Measurements from ENCODE around the gene RAD51B. TPM values are rescaled to one million over a fixed set of nuclear protein-coding genes. Genes with fewer than 3 reads are reported as not detected.

The RAD51B gene
- total RNA-seq, 1 experiment from 2014 or later, result 29.9 TPM

DNA sequence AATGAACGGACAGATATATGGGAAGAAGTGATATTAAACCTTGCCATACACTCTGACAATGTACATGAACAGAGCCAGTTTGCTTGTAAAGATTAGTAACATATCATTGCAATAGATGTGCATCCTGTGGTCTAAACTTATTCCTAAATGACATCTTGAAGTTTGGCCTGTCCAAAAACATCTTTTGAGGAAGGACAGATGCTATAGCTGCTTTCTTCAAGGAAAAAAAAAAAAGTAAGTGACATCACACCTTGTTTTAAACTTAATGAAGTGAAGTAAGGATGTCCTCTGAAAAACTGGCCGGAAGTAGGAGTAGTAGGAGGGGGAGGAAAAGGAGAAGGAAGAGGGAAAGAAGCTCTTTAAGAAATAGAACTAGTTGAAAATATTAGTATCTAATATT, 132.8 kb downstream of the RAD51B start:
- CTCF ChIA-PET, result no interaction called here

DNA sequence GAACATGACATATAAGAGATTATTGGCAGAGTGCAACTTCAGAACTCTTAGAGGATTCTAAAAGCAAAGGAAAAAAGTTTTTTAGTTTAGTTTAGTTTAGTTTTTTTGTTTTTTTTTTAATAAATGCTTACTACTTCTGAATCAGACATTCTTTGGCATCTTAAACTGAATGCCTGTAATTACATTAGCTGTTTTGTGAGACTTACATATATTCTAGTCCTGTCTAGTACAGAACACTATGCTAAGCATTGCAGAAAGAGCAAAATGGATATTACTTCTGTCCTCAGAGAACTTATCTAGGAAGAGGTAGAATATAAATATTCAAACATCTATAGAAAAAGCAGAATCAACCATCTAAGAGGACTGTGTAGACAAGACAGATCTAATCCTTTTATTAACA, 133.2 kb downstream of the RAD51B start:
- no peak overlapping the region for H2AFZ ChIP-seq
- no TSS peak for BruUV-seq (replicated peaks)
- no peaks in the 10 kb centered on the region for H3K9me2 ChIP-seq (ENCODE audit: insufficient read depth)
- H3K36me3 ChIP-seq (ENCODE audit: low read depth), result no peaks in the 10 kb centered on the region
- H3K27me3 ChIP-seq (ENCODE audit: insufficient read depth, low read depth), result no peaks in the 10 kb centered on the region
- H3K4me2 ChIP-seq, result no peak overlapping the region
- TF ChIP-seq, protein P1, sequence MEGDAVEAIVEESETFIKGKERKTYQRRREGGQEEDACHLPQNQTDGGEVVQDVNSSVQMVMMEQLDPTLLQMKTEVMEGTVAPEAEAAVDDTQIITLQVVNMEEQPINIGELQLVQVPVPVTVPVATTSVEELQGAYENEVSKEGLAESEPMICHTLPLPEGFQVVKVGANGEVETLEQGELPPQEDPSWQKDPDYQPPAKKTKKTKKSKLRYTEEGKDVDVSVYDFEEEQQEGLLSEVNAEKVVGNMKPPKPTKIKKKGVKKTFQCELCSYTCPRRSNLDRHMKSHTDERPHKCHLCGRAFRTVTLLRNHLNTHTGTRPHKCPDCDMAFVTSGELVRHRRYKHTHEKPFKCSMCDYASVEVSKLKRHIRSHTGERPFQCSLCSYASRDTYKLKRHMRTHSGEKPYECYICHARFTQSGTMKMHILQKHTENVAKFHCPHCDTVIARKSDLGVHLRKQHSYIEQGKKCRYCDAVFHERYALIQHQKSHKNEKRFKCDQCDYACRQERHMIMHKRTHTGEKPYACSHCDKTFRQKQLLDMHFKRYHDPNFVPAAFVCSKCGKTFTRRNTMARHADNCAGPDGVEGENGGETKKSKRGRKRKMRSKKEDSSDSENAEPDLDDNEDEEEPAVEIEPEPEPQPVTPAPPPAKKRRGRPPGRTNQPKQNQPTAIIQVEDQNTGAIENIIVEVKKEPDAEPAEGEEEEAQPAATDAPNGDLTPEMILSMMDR (conservative IDR thresholded peaks at IDR 0.05), result no peak
- TF ChIP-seq EZH2 (IDR thresholded peaks at IDR 0.05; ENCODE audit: low read depth), result no peak
- no peak for DNase-seq
- H4K20me1 ChIP-seq (ENCODE audit: insufficient read depth), result no peaks in the 10 kb centered on the region
- no peaks in the 10 kb centered on the region for H3K79me2 ChIP-seq (ENCODE audit: low read depth)
- no peaks in the 10 kb centered on the region for H3F3A ChIP-seq (ENCODE audit: insufficient read depth, low read depth)
- H3K4me1 ChIP-seq (replicated peaks; ENCODE audit: insufficient read depth), result no peaks in the 10 kb centered on the region
- no peak overlapping the region for H3K27ac ChIP-seq
- H3K9me3 ChIP-seq (ENCODE audit: insufficient read depth, low read depth), result no peaks in the 10 kb centered on the region; the same call in 1 of the 2 replicates
- no peak overlapping the region for H3K4me3 ChIP-seq
- ChIA-PET CTCF (no interaction called here), POLR2A (ENCODE audit: unreplicated experiment) (interaction anchor here (0.6 kb wide), 1 partner anchor 1182 kb away, joined by 14 read pairs; no protein-coding TSS in a partner anchor)
- intact Hi-C loops (cut with micrococcal nuclease; ENCODE audit: unreplicated experiment), result no loop called here

More for the DNA sequence above, 132.8 kb downstream of the RAD51B start:
- H3K4me1 ChIP-seq (replicated peaks; ENCODE audit: insufficient read depth), result no peaks in the 10 kb centered on the region
- BruUV-seq (replicated peaks), result no TSS peak
- no peaks in the 10 kb centered on the region for H3K79me2 ChIP-seq (ENCODE audit: low read depth)
- no peak overlapping the region for H3K27ac ChIP-seq
- no peaks in the 10 kb centered on the region for H3F3A ChIP-seq (ENCODE audit: insufficient read depth, low read depth)
- DNase-seq, result no peak
- intact Hi-C loops (cut with micrococcal nuclease; ENCODE audit: unreplicated experiment), result no loop called here
- H2AFZ ChIP-seq, result no peak overlapping the region
- H3K27me3 ChIP-seq (ENCODE audit: insufficient read depth, low read depth), result no peaks in the 10 kb centered on the region
- no peak overlapping the region for H3K4me2 ChIP-seq
- no peak overlapping the region for H3K4me3 ChIP-seq
- no peaks in the 10 kb centered on the region; the same call in 1 of the 2 replicates for H3K9me3 ChIP-seq (ENCODE audit: insufficient read depth, low read depth)
- H3K36me3 ChIP-seq (ENCODE audit: low read depth), result no peaks in the 10 kb centered on the region
- H3K9me2 ChIP-seq (ENCODE audit: insufficient read depth), result no peaks in the 10 kb centered on the region
- POLR2A ChIA-PET (ENCODE audit: unreplicated experiment), result no interaction called here
- TF ChIP-seq EZH2 (IDR thresholded peaks at IDR 0.05; ENCODE audit: low read depth), result no peak
- TF ChIP-seq, protein P1 (conservative IDR thresholded peaks at IDR 0.05), result no peak
- no peaks in the 10 kb centered on the region for H4K20me1 ChIP-seq (ENCODE audit: insufficient read depth)

DNA sequence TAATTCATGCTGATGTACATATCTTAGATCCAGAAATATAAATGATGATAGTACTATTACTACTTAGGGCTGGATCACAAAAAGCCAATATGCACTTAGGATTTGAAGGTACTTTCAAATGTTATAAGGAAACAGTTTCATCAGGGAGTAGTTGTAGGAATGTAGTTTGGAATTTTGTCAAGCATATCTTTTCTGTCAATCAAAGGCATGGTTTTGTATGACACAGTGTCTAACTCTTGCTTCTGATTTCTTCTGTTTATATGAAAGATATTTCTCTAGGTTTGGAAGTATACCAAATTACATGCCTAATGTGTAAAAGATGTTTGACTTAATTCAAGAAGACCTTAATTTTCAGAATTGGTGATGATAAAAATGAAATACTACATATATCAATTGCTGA, 135.7 kb downstream of the RAD51B start:
- Histone ChIP-seq H3K79me2 (ENCODE audit: low read depth) (no peaks in the 10 kb centered on the region), H3F3A (ENCODE audit: insufficient read depth, low read depth) (no peaks in the 10 kb centered on the region), H3K4me3 (no peak overlapping the region), H4K20me1 (ENCODE audit: insufficient read depth) (no peaks in the 10 kb centered on the region), H3K9me3 (ENCODE audit: insufficient read depth, low read depth) (no peaks in the 10 kb centered on the region; the same call in 1 of the 2 replicates), H3K4me2 (no peak overlapping the region), H3K27me3 (ENCODE audit: insufficient read depth, low read depth) (no peaks in the 10 kb centered on the region), H3K4me1 (replicated peaks; ENCODE audit: insufficient read depth) (no peaks in the 10 kb centered on the region), H3K27ac (no peak overlapping the region), H3K9me2 (ENCODE audit: insufficient read depth) (no peaks in the 10 kb centered on the region), H3K36me3 (ENCODE audit: low read depth) (no peaks in the 10 kb centered on the region), H2AFZ (no peak overlapping the region)
- BruUV-seq (replicated peaks), result no TSS peak
- no peak for DNase-seq
- intact Hi-C loops (cut with micrococcal nuclease; ENCODE audit: unreplicated experiment), result no loop called here
- TF ChIP-seq, protein P1 (conservative IDR thresholded peaks at IDR 0.05), result no peak
- no peak for TF ChIP-seq EZH2 (IDR thresholded peaks at IDR 0.05; ENCODE audit: low read depth)
- CTCF ChIA-PET, result no interaction called here
- POLR2A ChIA-PET (ENCODE audit: unreplicated experiment), result no interaction called here
